CD4-positive, alpha-beta memory T cell (primary cell): ENCODE data around the gene CCNY. TPM values are rescaled to one million over a fixed set of nuclear protein-coding genes. Genes with fewer than 3 reads are reported as not detected.

Experiments used
- CTCF ChIA-PET: fragments of 350-600 bp; sonication (Branson Sonifier 250); formaldehyde crosslinking; loops from one replicate; lab custom pipeline; 2021; ENCODE audit warnings: inconsistent platforms; ENCODE audit not compliant: partially characterized antibody; lab: Charles Lee
- POLR2A ChIA-PET: fragments of 350-600 bp; sonication (Branson Sonifier 250); formaldehyde crosslinking; loops from one replicate; lab custom pipeline; 2021; ENCODE audit not compliant: partially characterized antibody; lab: Charles Lee
- DNase-seq, 5 donors: peaks; one replicate each; pipeline versions ENCODE4 v3.0.0 to v3.0.0-alpha.2; 2020 to 2022; ENCODE audit warnings: mixed read lengths in 1 of 5
- H3K27ac ChIP-seq: one replicate; pipeline ENCODE4 v1.7.0; 2013; ENCODE audit warnings: low read depth, low read length
- H3K27me3 ChIP-seq: 2 replicates; pipeline ENCODE4 v1.7.0; 2013; ENCODE audit warnings: mild to moderate bottlenecking, low read length, moderate library complexity; ENCODE audit not compliant: insufficient read depth
- H3K36me3 ChIP-seq: 2 replicates; pipeline ENCODE4 v1.7.0; 2013; ENCODE audit warnings: mild to moderate bottlenecking, low read length, moderate library complexity; ENCODE audit not compliant: insufficient read depth
- H3K4me1 ChIP-seq: 2 replicates; pipeline ENCODE4 v1.7.0; 2013; ENCODE audit warnings: mild to moderate bottlenecking, low read length, moderate library complexity; ENCODE audit not compliant: insufficient read depth
- H3K4me3 ChIP-seq, 2 donors: one replicate each; pipeline ENCODE4 v1.7.0; 2013; ENCODE audit warnings: low read length in 2 of 2, mild to moderate bottlenecking in 1 of 2
- H3K9me3 ChIP-seq, 2 donors: one replicate each; pipeline ENCODE4 v1.7.0; 2013; ENCODE audit warnings: low read length in 2 of 2, control low read depth in 1 of 2; ENCODE audit not compliant: control insufficient read depth in 1 of 2
- H3K27ac Mint-ChIP-seq, 7 donors: one replicate each; pipeline ENCODE4 v1.8.0; 2020 to 2021; ENCODE audit warnings: mixed read lengths in 7 of 7, mild to moderate bottlenecking in 6 of 7, inconsistent platforms in 3 of 7, moderate library complexity in 3 of 7
- H3K27me3 Mint-ChIP-seq, 2 donors: one replicate each; pipeline ENCODE4 v1.8.0; 2020 to 2021; ENCODE audit warnings: mixed read lengths in 2 of 2
- H3K36me3 Mint-ChIP-seq, 2 donors: one replicate each; pipeline ENCODE4 v1.8.0; 2020 to 2021; ENCODE audit warnings: mixed read lengths in 2 of 2, inconsistent platforms in 1 of 2, mild to moderate bottlenecking in 1 of 2
- H3K4me1 Mint-ChIP-seq, 4 donors: one replicate each; pipeline ENCODE4 v1.8.0; 2020 to 2021; ENCODE audit warnings: mixed read lengths in 4 of 4, mild to moderate bottlenecking in 1 of 4
- H3K4me3 Mint-ChIP-seq, 8 donors: one replicate each; pipeline ENCODE4 v1.8.0; 2020 to 2021; ENCODE audit warnings: mixed read lengths in 8 of 8, mild to moderate bottlenecking in 7 of 8, moderate library complexity in 6 of 8, inconsistent platforms in 3 of 8
- H3K9me3 Mint-ChIP-seq, 8 donors: one replicate each; pipeline ENCODE4 v1.8.0; 2020 to 2021; ENCODE audit warnings: mixed read lengths in 8 of 8, mild to moderate bottlenecking in 5 of 8, inconsistent platforms in 3 of 8, moderate library complexity in 1 of 8
- intact Hi-C: fragments of 100-400 bp; cut with micrococcal nuclease; formaldehyde crosslinking; loops from one replicate; pipeline ENCODE4 v1.15.1; 2023
- polyA plus RNA-seq, 2 donors: library from polyadenylated mRNA; unstranded; fragments of 300-500 nt; fragmentation: Illumina TruSeq; gene quantifications; one replicate each; pipeline ENCODE4 v1.2.3, GENCODE V29; 2021
- total RNA-seq, 2 experiments: library from RNA; stranded (reverse); gene quantifications; one replicate each; pipeline ENCODE4 v1.2.3, GENCODE V29; 2021

The CCNY gene
- total and polyA plus RNA-seq, 4 experiments from 2014 or later, result 5.6 to 66.7 (median 41.5) TPM

- CTCF ChIA-PET, result interaction anchor here (0.9 to 1.7 kb wide), 4 partner anchors 11 to 220 kb away, joined by 3 to 4 read pairs (median 3); no protein-coding TSS in a partner anchor
- Histone ChIP-seq H3K9me3 (no peaks in the 10 kb centered on the region), H3K4me1 (peaks cover 68% of the 10 kb centered on the region), H3K27me3 (no peaks in the 10 kb centered on the region), H3K27ac (peak overlapping the region; percentile 7), H3K4me3 (no peak overlapping the region), H3K36me3 (no peaks in the 10 kb centered on the region)
- peaks cover 1 to 4% of the 10 kb centered on the region in 2 donors for H3K36me3 Mint-ChIP-seq
- peaks cover 52 to 80% (median 65%) of the 10 kb centered on the region in 4 donors for H3K4me1 Mint-ChIP-seq
- POLR2A ChIA-PET, result no interaction called here
- peak overlapping the region in 6 of 7 donors; percentile 15 to 88 (median 38) for H3K27ac Mint-ChIP-seq
- peak in 4 of 5 donors; percentile 25 to 63 (median 48) for DNase-seq
- no peaks in the 10 kb centered on the region for H3K9me3 Mint-ChIP-seq
- no peaks in the 10 kb centered on the region for H3K27me3 Mint-ChIP-seq
- intact Hi-C loops, result loop anchor here (1.0 to 2.0 kb wide), 2 partner anchors 15 to 106 kb away; no protein-coding TSS in a partner anchor
- peak overlapping the region in 7 of 8 donors; percentile 8 to 85 (median 68) for H3K4me3 Mint-ChIP-seq
Observed at GRCh38 chr10:35341521-35341920, 5.2 kb downstream of the CCNY start.

DNA sequence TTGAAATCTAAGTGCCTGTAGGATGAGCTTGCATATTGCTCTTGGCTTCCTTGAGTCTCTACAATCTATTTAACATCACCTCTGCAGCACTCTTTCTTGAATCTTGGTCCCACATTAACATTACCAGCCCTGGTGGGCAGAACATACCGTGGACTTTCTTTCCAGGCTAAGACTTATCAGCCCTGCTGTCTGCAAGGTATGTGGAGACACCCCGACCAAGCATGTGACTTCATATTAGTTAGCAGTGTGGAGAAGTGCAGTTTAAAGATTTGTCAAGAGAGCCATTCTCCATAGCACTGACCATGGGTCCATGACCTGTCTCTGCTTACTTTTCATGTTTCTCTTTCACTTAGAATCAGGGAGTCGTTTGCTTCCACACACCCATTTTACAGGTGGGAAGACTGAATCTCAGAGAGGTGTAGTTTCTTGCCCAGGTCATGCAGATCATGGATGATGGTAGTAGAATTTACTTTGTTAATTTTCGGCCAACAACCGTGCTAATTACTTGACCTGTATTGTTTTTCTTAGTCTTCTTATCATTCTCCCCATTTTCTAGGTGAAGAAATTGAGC is 6.0 kb downstream of the CCNY start:
- no peak for DNase-seq
- Mint-ChIP-seq H3K9me3 (no peaks in the 10 kb centered on the region), H3K36me3 (peaks cover 1 to 4% of the 10 kb centered on the region in 2 donors), H3K4me1 (peaks cover 57 to 87% (median 72%) of the 10 kb centered on the region in 4 donors), H3K27ac (peak overlapping the region in 6 of 7 donors; percentile 15 to 81 (median 44)), H3K4me3 (peak overlapping the region in 4 of 8 donors; percentile 35 to 84 (median 60)), H3K27me3 (no peaks in the 10 kb centered on the region)
- POLR2A ChIA-PET, result no interaction called here
- peaks cover 74% of the 10 kb centered on the region for H3K4me1 ChIP-seq
- no peaks in the 10 kb centered on the region for H3K36me3 ChIP-seq
- H3K27me3 ChIP-seq, result no peaks in the 10 kb centered on the region
- CTCF ChIA-PET, result interaction anchor here (0.7 to 1.3 kb wide), 4 partner anchors 15 to 221 kb away, joined by 3 read pairs; no protein-coding TSS in a partner anchor
- no peaks in the 10 kb centered on the region for H3K9me3 ChIP-seq
- no peak overlapping the region for H3K4me3 ChIP-seq
- peak overlapping the region; percentile 7 for H3K27ac ChIP-seq
- intact Hi-C loops, result no loop called here

DNA sequence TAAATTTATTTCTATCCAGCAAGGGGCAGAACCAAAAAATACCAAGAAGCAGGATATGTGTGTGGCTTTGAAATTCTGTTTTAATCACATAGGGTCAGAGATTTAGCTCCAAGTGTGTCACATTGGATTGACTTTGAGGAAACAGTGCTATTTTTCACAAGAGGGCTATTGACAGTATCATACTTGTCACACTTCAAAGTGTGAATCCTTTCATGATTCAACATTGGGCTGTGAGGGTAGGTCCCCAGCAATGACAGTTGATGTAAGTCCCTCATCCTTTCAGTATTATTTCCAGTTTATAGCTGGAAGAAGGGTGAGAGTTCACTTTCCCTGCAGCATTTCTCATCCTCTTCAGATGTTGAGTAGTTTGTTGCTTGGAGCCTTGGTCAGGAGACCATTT is 7.4 kb downstream of the CCNY start:
- H3K36me3 ChIP-seq, result no peaks in the 10 kb centered on the region
- H3K27ac Mint-ChIP-seq, result peak overlapping the region in 2 of 7 donors; percentile 45 to 46
- H3K27me3 Mint-ChIP-seq, result no peaks in the 10 kb centered on the region
- DNase-seq, result no peak
- no peak overlapping the region for H3K27ac ChIP-seq
- POLR2A ChIA-PET, result no interaction called here
- CTCF ChIA-PET, result no interaction called here
- peaks cover 58 to 88% (median 73%) of the 10 kb centered on the region in 4 donors for H3K4me1 Mint-ChIP-seq
- peaks cover 75% of the 10 kb centered on the region for H3K4me1 ChIP-seq
- H3K9me3 ChIP-seq, result no peaks in the 10 kb centered on the region
- peaks cover 4 to 5% of the 10 kb centered on the region in 2 donors for H3K36me3 Mint-ChIP-seq
- no peaks in the 10 kb centered on the region for H3K27me3 ChIP-seq
- no peak overlapping the region for H3K4me3 Mint-ChIP-seq
- no peaks in the 10 kb centered on the region for H3K9me3 Mint-ChIP-seq
- intact Hi-C loops, result no loop called here
- no peak overlapping the region for H3K4me3 ChIP-seq

DNA sequence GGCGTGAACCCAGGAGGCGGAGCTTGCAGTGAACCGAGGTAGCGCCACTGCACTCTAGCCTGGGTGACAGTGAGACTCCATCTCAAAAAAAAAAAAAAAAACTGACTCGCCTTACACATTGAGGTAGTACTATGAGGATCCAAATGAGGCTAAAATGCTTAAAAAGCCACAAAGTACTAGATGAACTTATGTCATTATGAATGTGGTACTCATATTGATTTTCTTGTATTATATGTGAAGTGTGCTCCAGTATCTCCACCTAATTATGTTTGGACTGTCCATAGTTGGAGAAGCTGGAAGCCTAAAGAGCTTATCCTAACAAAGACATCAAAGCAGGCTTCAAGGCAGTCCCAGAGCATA is 9.1 kb downstream of the CCNY start:
- Histone ChIP-seq H3K27me3 (no peaks in the 10 kb centered on the region), H3K4me1 (peaks cover 75% of the 10 kb centered on the region), H3K36me3 (no peaks in the 10 kb centered on the region), H3K9me3 (no peaks in the 10 kb centered on the region), H3K4me3 (no peak overlapping the region), H3K27ac (no peak overlapping the region)
- intact Hi-C loops, result no loop called here
- Mint-ChIP-seq H3K4me1 (peaks cover 52 to 89% (median 74%) of the 10 kb centered on the region in 4 donors), H3K27me3 (no peaks in the 10 kb centered on the region), H3K27ac (no peak overlapping the region), H3K36me3 (peaks cover 4 to 5% of the 10 kb centered on the region in 2 donors), H3K9me3 (no peaks in the 10 kb centered on the region), H3K4me3 (peak overlapping the region in 1 of 8 donors; percentile 18)
- ChIA-PET CTCF (no interaction called here), POLR2A (no interaction called here)
- DNase-seq, result no peak

- ChIA-PET CTCF (interaction anchor here (1.6 kb wide), 1 partner anchor 10 kb away, joined by 3 read pairs; no protein-coding TSS in a partner anchor), POLR2A (no interaction called here)
- peaks cover 4 to 5% of the 10 kb centered on the region in 2 donors for H3K36me3 Mint-ChIP-seq
- Histone ChIP-seq H3K27ac (no peak overlapping the region), H3K36me3 (no peaks in the 10 kb centered on the region), H3K4me3 (no peak overlapping the region), H3K27me3 (no peaks in the 10 kb centered on the region), H3K9me3 (no peaks in the 10 kb centered on the region), H3K4me1 (peaks cover 76% of the 10 kb centered on the region)
- H3K27me3 Mint-ChIP-seq, result no peaks in the 10 kb centered on the region
- H3K4me1 Mint-ChIP-seq, result peaks cover 52 to 89% (median 74%) of the 10 kb centered on the region in 4 donors
- no peak overlapping the region for H3K27ac Mint-ChIP-seq
- DNase-seq, result no peak
- no peak overlapping the region for H3K4me3 Mint-ChIP-seq
- H3K9me3 Mint-ChIP-seq, result no peaks in the 10 kb centered on the region
- intact Hi-C loops, result no loop called here
Observed at GRCh38 chr10:35346248-35346647, 9.9 kb downstream of the CCNY start.

GRCh38 chr10:35347121-35347562 is 10.8 kb downstream of the CCNY start:
- Histone ChIP-seq H3K9me3 (no peaks in the 10 kb centered on the region), H3K27ac (no peak overlapping the region), H3K4me3 (no peak overlapping the region), H3K27me3 (no peaks in the 10 kb centered on the region), H3K4me1 (peaks cover 74% of the 10 kb centered on the region), H3K36me3 (no peaks in the 10 kb centered on the region)
- H3K9me3 Mint-ChIP-seq, result no peaks in the 10 kb centered on the region
- intact Hi-C loops, result no loop called here
- no peaks in the 10 kb centered on the region for H3K27me3 Mint-ChIP-seq
- no peak for DNase-seq
- H3K36me3 Mint-ChIP-seq, result peaks cover 4% of the 10 kb centered on the region in 2 donors
- POLR2A ChIA-PET, result no interaction called here
- peak overlapping the region in 2 of 8 donors; percentile 6 to 13 for H3K4me3 Mint-ChIP-seq
- peak overlapping the region in 1 of 7 donors; percentile 47 for H3K27ac Mint-ChIP-seq
- H3K4me1 Mint-ChIP-seq, result peaks cover 50 to 88% (median 74%) of the 10 kb centered on the region in 4 donors
- CTCF ChIA-PET, result interaction anchor here (1.6 kb wide), 1 partner anchor 9 kb away, joined by 3 read pairs; no protein-coding TSS in a partner anchor

DNA sequence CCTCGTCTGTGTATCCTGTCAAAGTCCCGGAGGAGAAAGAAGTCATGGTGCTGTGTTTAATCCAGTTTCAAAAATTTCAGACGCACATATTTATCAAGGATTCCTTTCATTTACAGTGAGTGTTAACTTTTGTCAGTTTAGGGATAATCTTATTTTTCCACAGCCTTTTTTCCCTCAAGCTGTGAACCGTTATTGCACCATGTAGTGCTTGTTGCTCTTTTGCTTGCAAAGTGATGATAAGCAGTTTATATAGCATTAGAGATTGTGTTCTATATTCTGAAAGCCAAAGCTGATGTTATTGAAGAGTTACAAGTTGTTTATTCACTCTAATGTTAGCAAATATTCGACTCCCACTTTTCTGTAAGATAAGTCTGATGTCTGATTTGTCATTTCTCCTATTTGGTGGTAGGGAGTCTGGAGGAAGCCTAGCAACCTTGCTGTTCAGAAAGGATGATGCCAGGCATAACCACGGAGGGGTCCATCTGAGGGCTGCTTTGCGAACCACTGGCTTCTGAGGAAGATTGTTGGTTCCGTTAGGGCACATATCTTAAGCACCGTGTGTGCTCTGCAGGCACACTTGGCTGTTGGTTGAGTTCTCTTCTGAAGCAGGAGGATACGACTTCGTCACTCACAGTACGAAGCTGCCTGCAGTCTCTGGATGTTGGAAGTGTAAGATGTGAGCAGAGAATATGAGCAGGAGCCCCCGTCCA is 11.7 kb downstream of the CCNY start:
- no peaks in the 10 kb centered on the region for H3K9me3 Mint-ChIP-seq
- peaks cover 54 to 91% (median 76%) of the 10 kb centered on the region in 4 donors for H3K4me1 Mint-ChIP-seq
- ChIA-PET CTCF (no interaction called here), POLR2A (no interaction called here)
- H3K9me3 ChIP-seq, result no peaks in the 10 kb centered on the region
- H3K27me3 ChIP-seq, result no peaks in the 10 kb centered on the region
- no peaks in the 10 kb centered on the region for H3K36me3 ChIP-seq
- H3K4me1 ChIP-seq, result peaks cover 76% of the 10 kb centered on the region
- H3K27ac Mint-ChIP-seq, result peak overlapping the region in 1 of 7 donors; percentile 65
- H3K27me3 Mint-ChIP-seq, result no peaks in the 10 kb centered on the region
- peak overlapping the region in 1 of 8 donors; percentile 21 for H3K4me3 Mint-ChIP-seq
- peaks cover 4% of the 10 kb centered on the region in 2 donors for H3K36me3 Mint-ChIP-seq
- DNase-seq, result no peak
- intact Hi-C loops, result no loop called here
- no peak overlapping the region for H3K4me3 ChIP-seq
- H3K27ac ChIP-seq, result no peak overlapping the region
